Measurements from ENCODE around the gene JAK3. TPM values are rescaled to one million over a fixed set of nuclear protein-coding genes. Genes with fewer than 3 reads are reported as not detected.

The JAK3 gene
- total RNA-seq, 1 experiment from 2014 or later = 2.1 TPM

DNA sequence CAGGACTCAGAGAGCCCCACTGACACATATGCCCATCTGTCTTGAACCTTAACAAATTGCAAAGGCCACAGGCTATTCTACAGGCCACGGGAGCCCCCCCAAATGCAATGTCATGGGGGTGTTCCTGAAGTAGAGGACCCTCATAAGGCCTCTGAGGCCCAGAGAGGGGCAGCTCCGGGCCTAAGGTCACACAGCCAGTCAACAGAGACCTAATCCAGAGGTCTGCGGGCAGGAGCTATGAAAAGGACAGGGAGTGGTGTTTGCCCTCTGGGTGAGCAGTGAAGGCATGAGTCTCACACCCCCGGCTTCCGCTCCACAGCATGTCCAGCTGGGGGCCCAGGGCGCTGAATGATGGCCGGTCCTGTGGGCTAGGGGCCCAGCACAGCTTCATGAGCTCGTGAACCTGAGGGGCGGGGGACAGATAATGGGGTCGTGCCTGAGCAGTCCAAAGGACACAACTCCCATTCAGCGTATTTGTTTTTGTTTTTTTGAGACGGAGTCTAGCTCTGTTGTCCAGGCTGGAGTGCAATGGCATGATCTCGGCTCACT, 21.2 kb downstream of the JAK3 start:
- DNase-seq (ENCODE audit: low read depth, low spot score) (no peak), ATAC-seq (no peak)
- in situ Hi-C loops (cut with HindIII; ENCODE audit: low pct_unique_long_range_greater_than_20kb, low sequenced_read_pairs) (no loop called here), intact Hi-C loops (cut with micrococcal nuclease; ENCODE audit: unreplicated experiment) (no loop called here)
- Histone ChIP-seq H3K36me3 (ENCODE audit: control insufficient read depth, insufficient read depth, low read length) (no peaks in the 10 kb centered on the region), H3K4me3 (ENCODE audit: low read depth in 2 of 2, low read length in 2 of 2) (no peak overlapping the region), H3K4me1 (ENCODE audit: control insufficient read depth, insufficient read depth, low read length) (no peaks in the 10 kb centered on the region), H3K27ac (ENCODE audit: low read length) (no peak overlapping the region), H3K27me3 (ENCODE audit: control insufficient read depth, insufficient read depth, low read length) (no peaks in the 10 kb centered on the region), H3K9me3 (ENCODE audit: control insufficient read depth, insufficient read depth, low read depth, low read length) (no peaks in the 10 kb centered on the region)
- BruUV-seq (replicated peaks) = no TSS peak
- TF ChIP-seq TCF7L2 (IDR thresholded peaks at IDR 0.05; ENCODE audit: low read depth, low read length) (no peak), POLR2AphosphoS5 (IDR thresholded peaks at IDR 0.05; ENCODE audit: low read depth, low read length) (no peak), SIN3A (IDR thresholded peaks at IDR 0.05; ENCODE audit: borderline replicate concordance, insufficient read depth, low read depth, low read length) (no peak)
- TF ChIP-seq, protein P1, sequence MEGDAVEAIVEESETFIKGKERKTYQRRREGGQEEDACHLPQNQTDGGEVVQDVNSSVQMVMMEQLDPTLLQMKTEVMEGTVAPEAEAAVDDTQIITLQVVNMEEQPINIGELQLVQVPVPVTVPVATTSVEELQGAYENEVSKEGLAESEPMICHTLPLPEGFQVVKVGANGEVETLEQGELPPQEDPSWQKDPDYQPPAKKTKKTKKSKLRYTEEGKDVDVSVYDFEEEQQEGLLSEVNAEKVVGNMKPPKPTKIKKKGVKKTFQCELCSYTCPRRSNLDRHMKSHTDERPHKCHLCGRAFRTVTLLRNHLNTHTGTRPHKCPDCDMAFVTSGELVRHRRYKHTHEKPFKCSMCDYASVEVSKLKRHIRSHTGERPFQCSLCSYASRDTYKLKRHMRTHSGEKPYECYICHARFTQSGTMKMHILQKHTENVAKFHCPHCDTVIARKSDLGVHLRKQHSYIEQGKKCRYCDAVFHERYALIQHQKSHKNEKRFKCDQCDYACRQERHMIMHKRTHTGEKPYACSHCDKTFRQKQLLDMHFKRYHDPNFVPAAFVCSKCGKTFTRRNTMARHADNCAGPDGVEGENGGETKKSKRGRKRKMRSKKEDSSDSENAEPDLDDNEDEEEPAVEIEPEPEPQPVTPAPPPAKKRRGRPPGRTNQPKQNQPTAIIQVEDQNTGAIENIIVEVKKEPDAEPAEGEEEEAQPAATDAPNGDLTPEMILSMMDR (IDR thresholded peaks at IDR 0.05) = no peak
- TF ChIP-seq, protein P2, sequence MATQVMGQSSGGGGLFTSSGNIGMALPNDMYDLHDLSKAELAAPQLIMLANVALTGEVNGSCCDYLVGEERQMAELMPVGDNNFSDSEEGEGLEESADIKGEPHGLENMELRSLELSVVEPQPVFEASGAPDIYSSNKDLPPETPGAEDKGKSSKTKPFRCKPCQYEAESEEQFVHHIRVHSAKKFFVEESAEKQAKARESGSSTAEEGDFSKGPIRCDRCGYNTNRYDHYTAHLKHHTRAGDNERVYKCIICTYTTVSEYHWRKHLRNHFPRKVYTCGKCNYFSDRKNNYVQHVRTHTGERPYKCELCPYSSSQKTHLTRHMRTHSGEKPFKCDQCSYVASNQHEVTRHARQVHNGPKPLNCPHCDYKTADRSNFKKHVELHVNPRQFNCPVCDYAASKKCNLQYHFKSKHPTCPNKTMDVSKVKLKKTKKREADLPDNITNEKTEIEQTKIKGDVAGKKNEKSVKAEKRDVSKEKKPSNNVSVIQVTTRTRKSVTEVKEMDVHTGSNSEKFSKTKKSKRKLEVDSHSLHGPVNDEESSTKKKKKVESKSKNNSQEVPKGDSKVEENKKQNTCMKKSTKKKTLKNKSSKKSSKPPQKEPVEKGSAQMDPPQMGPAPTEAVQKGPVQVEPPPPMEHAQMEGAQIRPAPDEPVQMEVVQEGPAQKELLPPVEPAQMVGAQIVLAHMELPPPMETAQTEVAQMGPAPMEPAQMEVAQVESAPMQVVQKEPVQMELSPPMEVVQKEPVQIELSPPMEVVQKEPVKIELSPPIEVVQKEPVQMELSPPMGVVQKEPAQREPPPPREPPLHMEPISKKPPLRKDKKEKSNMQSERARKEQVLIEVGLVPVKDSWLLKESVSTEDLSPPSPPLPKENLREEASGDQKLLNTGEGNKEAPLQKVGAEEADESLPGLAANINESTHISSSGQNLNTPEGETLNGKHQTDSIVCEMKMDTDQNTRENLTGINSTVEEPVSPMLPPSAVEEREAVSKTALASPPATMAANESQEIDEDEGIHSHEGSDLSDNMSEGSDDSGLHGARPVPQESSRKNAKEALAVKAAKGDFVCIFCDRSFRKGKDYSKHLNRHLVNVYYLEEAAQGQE (IDR thresholded peaks at IDR 0.05; ENCODE audit: insufficient read depth in 1 of 2, low read depth in 2 of 2, low read length in 1 of 2) = no peak
- ChIA-PET POLR2A (no interaction called here), CTCF (no interaction called here)

DNA sequence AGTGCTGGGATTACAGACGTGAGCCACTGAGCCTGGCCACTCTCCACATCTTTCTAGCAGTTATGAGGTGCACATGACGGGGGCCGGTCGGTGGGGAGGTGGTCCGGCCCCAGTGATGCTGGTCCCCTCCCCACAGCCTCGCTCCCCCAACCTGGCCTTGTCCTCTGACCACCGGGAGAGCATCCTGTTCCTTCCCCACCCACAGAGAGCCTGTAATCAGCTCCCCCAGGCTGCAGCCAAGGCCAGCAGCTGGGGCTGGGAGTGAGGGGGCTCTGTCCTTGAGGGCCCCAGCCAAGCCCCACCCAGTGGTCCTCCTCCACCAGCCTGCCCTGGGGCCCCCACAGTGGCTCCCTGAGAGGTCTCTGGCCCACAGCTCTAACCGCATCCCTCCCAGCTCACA, 23.4 kb downstream of the JAK3 start:
- ATAC-seq = no peak
- intact Hi-C loops (cut with micrococcal nuclease; ENCODE audit: unreplicated experiment) = no loop called here
- CTCF ChIA-PET = no interaction called here

More for the DNA sequence above, 23.4 kb downstream of the JAK3 start:
- in situ Hi-C loops (cut with HindIII; ENCODE audit: low pct_unique_long_range_greater_than_20kb, low sequenced_read_pairs) = no loop called here
- Histone ChIP-seq H3K4me3 (ENCODE audit: low read depth in 2 of 2, low read length in 2 of 2) (no peak overlapping the region), H3K4me1 (ENCODE audit: control insufficient read depth, insufficient read depth, low read length) (no peaks in the 10 kb centered on the region), H3K27me3 (ENCODE audit: control insufficient read depth, insufficient read depth, low read length) (no peaks in the 10 kb centered on the region), H3K36me3 (ENCODE audit: control insufficient read depth, insufficient read depth, low read length) (no peaks in the 10 kb centered on the region), H3K9me3 (ENCODE audit: control insufficient read depth, insufficient read depth, low read depth, low read length) (no peaks in the 10 kb centered on the region), H3K27ac (ENCODE audit: low read length) (no peak overlapping the region)
- TF ChIP-seq, protein P1 (IDR thresholded peaks at IDR 0.05) = no peak
- no peak for TF ChIP-seq TCF7L2 (IDR thresholded peaks at IDR 0.05; ENCODE audit: low read depth, low read length)
- TF ChIP-seq, protein P2 (IDR thresholded peaks at IDR 0.05; ENCODE audit: insufficient read depth in 1 of 2, low read depth in 2 of 2, low read length in 1 of 2) = no peak
- TF ChIP-seq POLR2AphosphoS5 (IDR thresholded peaks at IDR 0.05; ENCODE audit: low read depth, low read length) = no peak
- no peak for TF ChIP-seq SIN3A (IDR thresholded peaks at IDR 0.05; ENCODE audit: borderline replicate concordance, insufficient read depth, low read depth, low read length)
- no TSS peak for BruUV-seq (replicated peaks)
- no peak for DNase-seq (ENCODE audit: low read depth, low spot score)
- POLR2A ChIA-PET = interaction anchor here (0.6 kb wide), 1 partner anchor 43 kb away, joined by 4 read pairs; no protein-coding TSS in a partner anchor

Data from Panc1 (cell line).